ENCODE results near the gene TRIM58.

The TRIM58 gene

GRCh38 chr1:247895163-247895637 is 38.2 kb downstream of the TRIM58 start, which contains the start of gene OR2W3:
TSS of gene OR2W3 (plus strand) at chr1:247895587. CDS start at chr1:247895587, 0 bp downstream.
- FAIRE-seq, result no peak

- no peak for FAIRE-seq
These were observed 39.0 kb downstream of the TRIM58 start for GRCh38 chr1:247895976-247896375.

- FAIRE-seq, result no peak
These were observed 47.1 kb downstream of the TRIM58 start for GRCh38 chr1:247904122-247904521.

- no peak for FAIRE-seq
These were observed 48.2 kb downstream of the TRIM58 start for GRCh38 chr1:247905181-247905580.

GRCh38 chr1:247905910-247906503 is 49.0 kb downstream of the TRIM58 start:
- no peak for FAIRE-seq

GRCh38 chr1:247906504-247907047 is 49.6 kb downstream of the TRIM58 start:
- FAIRE-seq, result no peak

- FAIRE-seq, result no peak
These were observed 51.8 kb downstream of the TRIM58 start for GRCh38 chr1:247908766-247909165.

GRCh38 chr1:247913786-247914185 is 56.8 kb downstream of the TRIM58 start:
- FAIRE-seq, result no peak

GRCh38 chr1:247914941-247915662 is 58.1 kb downstream of the TRIM58 start:
- no peak for FAIRE-seq

- no peak for FAIRE-seq
These were observed 63.0 kb downstream of the TRIM58 start, which contains the start of gene OR2T8 for GRCh38 chr1:247919952-247920351. TSS of gene OR2T8 (plus strand) at chr1:247920252. CDS start at chr1:247921018, 766 bp downstream.

GRCh38 chr1:247923941-247924340 is 67.0 kb downstream of the TRIM58 start:
- FAIRE-seq, result no peak

- FAIRE-seq, result no peak
These were observed 67.9 kb downstream of the TRIM58 start, which contains the start of gene OR2AJ1 for GRCh38 chr1:247924868-247925267. TSS of gene OR2AJ1 (plus strand) at chr1:247924889. CDS start at chr1:247933769, 8,880 bp downstream.

Data from TTC549 (cell line).